HG03025 (cell line): ENCODE data around the gene SLC28A1.

Experiments
- ATAC-seq: cut with Tn5 transposase; IDR thresholded peaks from one replicate; pipeline ENCODE4 v1.9.1; 2021; ENCODE audit warnings: mild to moderate bottlenecking, moderate library complexity; ENCODE audit not compliant: unreplicated experiment, low FRiP score

The SLC28A1 gene

DNA sequence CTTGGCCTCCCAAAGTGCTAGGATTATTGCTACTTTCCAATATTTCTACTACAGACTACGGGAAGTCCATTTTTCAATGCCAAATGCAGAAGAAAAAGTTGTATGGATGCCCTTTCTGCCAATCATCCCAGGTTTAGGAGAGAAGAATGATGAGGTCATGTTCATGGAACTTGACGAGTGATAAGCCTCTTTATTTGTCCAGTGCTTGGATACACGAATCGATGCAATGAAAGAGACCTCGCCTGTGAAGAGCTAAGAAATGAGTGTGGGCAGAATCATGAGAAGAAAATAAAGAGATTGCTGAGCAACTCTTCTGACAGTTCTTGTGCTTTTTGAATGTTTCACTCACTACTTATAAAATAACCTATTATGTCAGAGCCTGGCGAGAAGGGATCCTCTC is 996 bp upstream of the SLC28A1 start:
- ATAC-seq = no peak

DNA sequence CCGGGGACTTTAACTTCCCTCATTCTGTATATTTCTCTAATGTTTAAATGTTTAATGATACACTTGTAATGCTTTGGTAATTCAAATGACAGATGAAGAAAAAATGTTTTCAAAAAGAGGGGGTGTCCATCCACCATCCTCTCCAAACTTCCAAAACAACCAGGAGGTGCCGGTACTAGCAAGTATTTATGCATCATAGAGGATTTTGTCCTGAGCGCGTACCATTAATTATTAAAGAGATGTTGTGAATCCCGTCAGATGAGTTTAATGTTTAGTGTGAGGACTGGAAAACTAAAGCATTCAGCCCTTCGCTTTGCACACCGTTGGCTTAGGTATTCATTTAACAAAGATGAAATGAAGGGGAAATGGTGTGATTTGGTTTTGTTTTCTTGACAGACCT is 1.3 kb downstream of the SLC28A1 start:
- ATAC-seq = no peak

DNA sequence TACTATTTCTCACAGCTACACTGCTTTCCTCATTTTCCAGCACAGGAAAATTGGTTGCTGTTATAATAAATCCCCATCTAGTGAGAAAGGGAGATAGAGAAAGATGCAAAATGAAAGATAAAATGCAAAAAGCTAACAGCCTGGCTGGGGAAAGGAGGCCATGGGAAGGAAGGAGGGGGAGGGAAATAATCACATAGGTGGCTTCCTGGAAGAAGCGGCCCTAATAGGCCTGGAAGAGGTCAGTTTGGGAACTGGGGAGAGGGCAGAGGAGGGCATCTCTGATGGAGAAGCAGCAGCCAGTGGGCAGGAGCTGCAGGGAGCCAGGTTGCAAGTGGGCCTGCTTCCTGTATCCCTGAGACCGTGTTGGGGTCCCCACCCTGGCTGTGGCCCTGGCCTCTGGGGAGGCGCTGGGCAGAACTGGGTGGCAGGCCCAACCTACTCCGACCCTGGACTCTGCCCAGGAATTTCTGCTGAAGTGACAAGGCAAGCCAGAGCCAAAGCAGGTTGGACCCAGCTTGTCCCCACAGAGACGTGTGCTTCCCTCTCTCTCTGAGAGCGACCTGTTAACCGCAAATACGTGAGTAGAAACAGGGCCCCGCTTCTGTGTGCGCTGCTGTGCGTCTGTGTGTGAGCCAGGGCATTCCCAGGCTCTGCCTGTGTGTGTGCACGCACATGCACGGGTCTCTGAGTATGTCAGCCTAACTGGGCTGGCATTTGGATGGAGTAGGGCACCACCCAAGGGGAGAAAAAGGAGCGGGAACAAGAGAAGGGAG is 1.9 kb downstream of the SLC28A1 start:
- no peak for ATAC-seq

DNA sequence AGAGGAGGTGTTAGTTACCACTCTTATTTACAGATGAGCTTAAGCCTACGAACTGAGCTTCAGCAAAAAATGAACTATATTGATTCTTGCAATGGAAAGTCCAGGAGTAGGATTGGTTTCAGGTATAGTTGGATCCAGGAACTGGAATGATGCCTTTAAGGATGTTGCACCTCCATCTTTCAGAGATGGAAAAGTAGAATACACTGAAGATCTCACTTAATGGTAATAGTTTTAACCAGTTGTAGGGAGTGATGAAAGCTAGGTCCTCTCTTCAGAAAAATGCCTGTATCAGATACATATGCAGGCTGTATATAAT is 2.5 kb downstream of the SLC28A1 start:
- no peak for ATAC-seq

DNA sequence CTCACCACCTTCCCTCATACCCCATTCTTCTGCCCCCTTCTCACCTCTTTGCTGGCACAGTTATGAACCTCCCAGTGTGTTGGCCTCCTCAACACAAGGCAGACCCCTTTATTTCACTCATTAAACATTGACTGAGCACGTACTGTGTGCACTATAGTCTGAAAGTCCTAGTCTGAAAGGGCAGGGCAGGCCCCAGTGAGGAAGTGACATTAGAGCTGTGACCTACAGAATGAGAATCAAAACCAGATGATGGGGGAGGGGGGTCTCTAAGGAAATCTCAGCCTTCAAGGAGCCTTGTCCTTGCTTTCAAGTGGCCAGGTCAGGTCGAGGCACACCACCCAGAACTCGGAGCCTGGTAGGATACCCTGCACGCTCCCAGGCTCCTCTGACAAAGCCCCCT is 3.5 kb downstream of the SLC28A1 start:
- no peak for ATAC-seq

DNA sequence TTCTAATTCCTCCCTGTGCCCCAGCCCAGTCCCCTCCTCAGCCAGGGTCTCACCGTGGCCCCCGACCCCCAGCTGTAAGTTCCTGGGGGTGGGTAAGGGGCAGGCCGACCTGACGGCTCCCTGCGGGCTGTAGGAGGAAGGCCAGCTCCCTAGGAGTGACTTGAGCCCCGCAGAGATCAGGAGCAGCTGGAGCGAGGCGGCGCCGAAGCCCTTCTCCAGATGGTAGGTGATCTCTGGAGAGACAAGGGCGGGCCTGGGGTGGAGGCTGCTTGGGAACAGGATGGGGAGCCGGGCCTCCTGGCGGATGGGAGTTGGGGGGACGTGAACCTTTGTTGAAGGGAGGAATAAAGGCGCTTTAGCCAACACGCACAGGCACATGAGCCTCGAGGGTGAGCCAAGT is 4.2 kb downstream of the SLC28A1 start:
- no peak for ATAC-seq

DNA sequence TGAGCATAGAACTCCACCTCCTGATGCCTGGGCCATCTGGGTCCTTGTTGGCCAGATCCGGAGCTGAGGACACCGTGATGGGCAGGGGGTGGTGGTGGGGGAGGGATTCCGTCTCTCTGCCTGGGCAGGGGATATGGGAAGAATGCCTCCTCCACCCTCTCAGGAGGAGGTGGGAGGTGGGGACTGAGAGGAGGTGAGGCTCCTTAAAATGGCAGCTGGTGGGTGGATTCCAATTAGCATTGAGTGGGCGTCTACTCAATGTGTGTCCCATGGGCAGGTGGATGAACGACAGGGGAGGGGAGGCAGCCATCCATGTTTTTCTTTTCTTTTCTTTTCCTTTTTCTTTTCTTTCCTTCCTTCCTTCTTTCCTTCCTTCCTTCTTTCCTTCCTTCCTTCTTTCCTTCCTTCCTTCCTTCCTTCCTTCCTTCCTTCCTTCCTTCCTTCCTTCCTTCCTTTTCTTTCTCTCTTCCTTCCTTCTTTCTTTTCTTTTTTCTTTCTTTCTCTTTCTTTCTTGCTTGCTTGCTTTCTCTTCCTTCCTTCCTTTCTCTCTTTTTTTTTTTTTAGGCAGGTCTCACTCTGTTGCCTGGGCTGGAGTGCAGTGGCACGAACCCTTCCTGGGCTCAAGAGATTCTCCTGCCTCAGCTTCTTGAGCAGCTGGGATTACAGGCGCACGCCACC is 5.0 kb downstream of the SLC28A1 start:
- ATAC-seq = no peak

DNA sequence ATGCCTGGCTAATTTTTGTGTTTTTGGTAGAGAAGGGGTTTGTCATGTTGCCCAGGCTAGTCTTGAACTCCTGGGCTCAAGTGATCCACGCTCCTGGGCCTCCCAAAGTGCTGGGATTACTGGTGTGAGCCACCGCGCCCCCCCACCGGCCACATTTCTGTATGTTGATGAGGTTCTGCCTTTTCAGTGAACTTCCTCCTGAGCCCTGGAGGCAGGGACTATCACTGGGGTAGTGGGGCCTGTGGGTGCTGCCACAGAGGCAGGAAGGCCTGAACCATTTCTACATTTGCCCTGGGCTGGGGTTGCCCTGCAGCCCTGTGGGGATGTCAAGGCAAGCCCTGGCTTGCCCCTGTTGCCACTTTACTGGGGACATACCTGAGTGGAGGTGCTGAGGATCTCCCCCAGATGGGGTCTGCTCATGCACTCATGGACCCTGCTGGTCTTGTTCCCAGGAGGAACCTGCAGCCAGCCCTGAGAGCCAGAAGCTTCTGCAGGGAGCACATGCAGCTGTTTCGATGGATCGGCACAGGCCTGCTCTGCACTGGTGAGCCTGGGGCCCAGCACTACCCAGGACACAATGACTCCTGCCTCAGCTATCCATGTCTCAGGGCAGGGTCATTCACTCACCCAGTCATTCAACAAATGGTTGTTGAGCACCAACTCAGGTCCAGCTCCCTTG is 5.7 kb downstream of the SLC28A1 start:
- no peak for ATAC-seq

DNA sequence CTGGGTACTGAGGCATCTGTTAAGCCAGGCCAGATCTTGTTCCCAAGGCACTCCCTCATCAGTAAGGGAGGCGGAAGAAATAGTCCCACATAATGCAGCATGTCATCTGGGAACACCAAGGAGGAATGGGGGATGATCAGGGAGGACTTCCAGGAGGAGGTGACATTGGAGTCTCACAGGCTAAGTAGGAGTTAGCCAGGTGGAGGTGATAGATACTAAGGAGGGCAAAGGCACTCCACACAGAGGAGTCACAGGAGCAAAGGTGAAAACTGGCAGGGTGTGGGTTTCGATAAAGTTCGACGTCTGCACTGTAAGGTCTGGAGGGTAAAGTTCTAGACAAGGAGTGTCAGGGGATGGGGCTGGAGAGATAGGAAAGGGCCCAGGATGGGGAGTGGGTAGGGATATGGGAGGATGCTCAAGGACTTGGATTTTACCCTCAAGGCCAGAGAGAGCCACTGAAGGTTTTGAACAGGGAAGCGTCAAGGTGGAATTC is 6.3 kb downstream of the SLC28A1 start:
- ATAC-seq = no peak

DNA sequence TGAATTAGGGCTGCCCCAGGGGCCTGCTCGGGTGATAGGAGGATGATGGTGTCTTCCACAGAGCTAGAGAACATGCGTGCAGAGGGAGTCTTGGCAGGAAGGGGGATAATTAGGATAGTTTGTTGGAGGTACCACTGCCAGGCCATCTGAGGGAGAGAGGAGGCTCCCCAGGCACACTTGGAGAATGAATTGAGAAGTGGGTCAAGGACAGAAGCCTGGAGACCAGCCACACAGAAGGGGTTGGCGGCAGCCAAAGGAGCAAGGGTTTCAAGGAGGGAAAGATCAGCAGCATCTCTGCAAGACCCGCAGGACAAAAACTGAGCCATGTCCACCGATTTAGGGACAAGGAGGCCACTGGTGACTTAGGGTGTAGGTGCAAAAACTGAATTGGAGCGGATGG is 6.9 kb downstream of the SLC28A1 start:
- ATAC-seq = no peak

DNA sequence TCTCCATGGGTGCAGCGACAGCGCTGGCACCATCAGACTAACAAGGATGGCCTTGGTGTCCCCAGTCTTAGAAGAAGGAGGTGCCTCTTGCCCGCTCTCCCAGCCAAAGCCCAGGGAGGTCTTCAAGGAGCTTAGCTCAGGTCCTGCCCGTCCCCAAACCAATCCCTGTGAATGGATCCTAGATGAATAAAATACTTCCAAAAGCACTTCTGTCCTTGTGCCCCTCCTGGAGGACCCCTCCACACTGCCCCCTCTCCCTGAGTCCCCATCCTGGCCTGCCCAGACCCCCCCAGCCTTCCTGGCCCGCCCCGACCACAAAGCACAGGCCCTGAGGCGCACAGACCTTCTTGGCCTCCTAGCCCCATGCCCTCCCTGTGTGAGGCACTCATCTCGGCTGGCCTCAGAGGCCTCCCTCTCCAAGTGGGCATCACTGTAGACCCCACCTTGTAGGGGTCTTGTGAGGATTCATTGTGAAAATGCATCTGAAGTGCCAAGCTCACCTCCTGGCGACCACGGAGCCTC is 8.4 kb downstream of the SLC28A1 start:
- no peak for ATAC-seq

DNA sequence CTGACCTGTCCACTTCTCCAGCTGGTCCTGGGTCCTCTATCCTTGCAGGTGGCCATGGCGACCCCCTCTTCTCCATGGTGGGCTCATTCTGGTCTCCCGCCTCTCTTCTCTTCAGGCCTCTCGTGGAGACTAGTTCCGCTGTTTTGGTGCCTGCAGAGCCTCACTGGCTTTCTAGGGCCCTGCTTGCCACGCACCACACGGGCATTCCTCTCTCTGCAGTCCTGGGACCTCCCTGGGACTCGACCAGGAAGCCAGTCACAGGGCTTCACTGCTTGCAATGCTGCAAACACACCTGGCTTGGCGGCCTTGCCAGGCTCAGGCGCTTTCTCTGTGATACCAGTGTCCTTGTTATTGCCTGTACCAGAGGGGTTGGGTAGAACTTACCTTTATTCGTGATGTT is 9.1 kb downstream of the SLC28A1 start:
- ATAC-seq = no peak

DNA sequence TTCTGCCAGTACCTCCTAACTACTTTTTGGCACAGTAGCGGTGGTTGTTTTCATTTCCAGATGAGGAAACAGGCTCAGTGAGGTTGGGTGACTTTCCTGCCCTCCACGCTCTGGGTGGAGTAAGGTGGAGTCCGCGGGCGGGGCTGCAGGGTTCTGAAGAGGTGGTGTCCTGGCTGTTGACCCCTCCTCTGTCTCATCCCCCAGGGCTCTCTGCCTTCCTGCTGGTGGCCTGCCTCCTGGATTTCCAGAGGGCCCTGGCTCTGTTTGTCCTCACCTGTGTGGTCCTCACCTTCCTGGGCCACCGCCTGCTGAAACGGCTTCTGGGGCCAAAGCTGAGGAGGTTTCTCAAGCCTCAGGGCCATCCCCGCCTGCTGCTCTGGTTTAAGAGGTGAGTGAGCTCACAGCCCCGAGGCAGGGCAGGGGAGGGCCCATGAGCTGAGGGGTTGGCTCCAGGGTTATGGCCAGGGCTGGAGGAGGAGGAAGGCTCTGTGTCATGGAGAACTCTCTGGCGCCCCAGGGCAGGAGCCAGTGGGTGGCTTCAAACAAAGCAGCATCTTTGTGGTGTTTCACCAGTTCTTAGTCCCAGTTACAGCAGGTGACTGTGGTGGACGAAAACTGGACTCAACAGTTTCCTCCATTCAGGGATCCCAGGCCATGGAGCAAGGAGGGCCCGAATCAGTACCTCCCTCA is 10.4 kb downstream of the SLC28A1 start:
- ATAC-seq = no peak

DNA sequence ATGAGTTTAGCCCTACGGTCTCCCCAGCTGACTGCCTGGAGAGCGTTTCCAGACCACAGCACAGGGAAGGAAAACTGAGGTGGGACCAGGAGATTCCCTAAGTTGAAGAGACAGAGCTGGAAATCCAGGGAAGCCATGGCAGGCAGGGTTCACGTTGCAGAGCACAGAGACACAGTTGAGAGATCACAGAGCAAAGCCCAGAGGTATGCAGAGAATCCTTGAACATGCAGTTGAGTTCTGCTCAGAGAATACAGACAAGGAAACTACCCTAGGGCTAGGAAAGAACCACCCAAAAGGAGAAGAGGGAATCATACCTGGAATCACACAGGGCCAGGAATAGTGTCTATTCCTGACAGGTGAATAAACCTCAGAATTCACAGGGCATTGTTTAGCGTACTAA is 14.3 kb downstream of the SLC28A1 start:
- no peak for ATAC-seq

DNA sequence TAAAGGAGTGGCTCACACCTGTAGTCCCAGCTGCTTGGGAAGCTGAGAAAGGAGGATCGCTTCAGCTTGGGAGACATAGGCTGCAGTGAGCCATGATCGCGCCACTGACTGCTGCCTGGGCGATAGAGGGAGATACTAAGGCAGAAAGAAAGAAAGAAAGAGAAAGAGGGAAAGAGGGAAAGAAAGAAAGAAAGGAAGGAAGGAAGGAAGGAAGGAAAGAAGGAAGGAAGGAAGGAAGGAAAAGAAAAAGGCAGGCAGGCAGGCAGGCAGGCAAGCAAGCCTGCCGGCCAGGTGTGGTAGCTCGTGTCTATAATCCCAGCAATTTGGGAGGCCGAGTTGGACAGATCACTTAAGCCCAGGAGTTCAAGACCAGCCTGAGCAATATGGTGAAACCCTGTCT is 15.3 kb downstream of the SLC28A1 start:
- ATAC-seq = no peak

DNA sequence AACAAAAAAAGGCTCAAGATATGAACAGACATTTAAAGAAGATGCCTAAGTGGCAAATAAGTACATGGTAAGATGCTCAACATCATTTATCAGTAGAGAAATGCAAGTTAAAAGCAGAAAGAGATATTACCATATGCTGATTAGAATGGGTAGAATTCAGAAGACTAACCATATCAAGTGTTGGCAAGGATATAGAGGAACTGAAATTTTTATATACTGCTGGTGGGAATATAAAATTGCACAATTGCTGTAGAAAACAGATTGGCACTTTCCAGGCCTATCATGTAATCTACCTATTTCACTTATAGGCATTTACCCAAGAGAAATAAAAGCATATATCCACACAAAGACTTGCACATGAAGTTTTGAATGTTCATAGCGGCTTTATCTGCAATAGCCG is 17.1 kb downstream of the SLC28A1 start:
- no peak for ATAC-seq

DNA sequence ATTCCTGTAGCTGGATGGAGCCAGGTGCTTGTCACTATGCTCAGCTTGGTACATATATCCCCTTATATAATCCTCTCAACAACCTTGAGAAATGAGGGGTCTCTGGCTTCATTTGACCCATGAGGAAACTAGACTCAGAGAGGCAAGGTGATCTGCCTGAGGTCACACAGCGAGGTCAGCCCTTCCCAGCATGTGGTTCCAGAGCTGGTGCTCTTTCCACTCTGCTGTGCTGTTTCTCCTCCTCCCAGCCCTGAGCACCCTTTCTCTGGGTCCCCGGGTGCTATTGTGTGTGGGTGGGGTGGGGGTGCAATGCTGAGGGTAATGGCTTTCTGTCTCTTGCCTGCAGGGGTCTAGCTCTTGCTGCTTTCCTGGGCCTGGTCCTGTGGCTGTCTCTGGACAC is 19.3 kb downstream of the SLC28A1 start:
- ATAC-seq = no peak

DNA sequence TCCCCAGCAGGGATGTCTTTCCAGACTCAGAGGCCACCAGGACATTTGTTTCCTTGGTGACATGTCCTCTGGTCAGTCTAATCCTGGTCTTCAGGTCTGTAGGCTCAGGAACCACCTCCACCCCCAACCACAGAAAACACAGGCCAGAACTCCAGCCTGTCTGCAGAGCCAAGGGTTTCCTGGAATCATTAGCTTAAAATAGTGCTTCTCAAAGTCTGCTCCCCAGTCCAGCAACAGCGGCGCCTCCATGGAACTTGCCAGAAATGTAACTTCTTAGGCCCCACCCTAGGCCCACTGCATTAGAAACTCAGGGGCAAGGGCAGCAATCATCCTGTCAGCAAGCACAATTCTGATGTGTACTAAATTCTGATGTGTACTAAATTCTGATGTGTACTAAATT is 20.0 kb downstream of the SLC28A1 start:
- ATAC-seq = no peak

DNA sequence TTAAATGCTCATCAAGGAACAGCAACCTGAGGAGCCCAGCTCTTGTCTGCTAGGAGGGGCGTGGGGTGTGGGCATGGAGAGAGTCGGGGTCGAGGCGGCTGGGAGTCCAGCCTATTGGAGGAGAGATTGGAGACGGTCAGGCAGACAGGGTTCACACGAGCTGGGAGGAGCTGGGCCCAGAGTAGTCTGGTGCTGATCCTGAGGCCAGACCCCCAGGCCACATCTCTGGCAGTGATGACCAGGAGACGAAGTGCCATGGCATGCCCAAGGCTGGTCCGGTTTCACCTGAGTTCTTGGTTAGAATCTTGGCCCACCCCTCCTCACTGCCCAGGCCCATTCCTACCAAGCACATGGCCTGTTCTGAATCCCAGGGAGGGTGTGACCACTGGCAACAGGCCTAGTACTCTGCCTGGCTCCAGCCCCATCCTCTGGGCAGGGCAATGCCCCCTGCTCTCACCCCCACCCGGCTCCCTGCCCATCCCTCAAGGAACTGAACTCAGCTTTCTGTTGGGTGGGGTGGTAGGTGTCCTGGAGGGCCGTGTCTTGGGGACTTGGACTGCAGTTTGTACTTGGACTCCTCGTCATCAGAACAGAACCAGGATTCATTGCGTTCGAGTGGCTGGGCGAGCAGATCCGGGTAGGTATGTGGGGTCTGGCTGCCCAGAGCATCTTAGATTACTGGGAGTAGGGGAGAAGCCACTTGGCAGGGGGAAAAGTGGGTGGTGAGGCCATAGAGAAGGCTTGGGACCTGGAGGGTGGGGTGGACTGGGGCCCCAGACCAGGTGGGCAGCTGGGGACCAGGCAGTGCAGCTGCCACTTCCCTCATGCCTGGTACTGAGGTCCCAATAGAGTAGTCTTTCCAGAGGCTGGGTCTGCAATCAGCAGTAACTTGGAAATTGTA is 20.8 kb downstream of the SLC28A1 start:
- no peak for ATAC-seq

DNA sequence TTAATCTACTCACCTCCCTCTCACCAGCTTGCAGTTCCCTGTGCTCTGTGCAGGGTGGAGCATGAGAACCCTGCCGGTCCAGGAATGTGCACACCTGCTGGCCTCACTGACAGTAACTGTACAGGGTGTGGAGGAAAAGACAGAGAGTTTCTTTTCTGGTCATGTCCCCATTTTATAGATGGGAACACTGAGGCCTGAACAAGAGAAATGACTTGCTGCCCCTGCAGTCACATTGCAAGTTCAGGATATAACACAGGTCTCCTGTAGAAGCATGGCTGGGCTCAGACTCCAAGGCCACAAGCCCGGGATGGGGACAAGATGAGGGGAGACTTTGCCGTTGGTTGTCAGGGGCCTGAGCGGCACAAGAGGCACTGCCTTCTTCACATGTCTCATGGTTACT is 23.3 kb downstream of the SLC28A1 start:
- ATAC-seq = no peak
